ENCODE measurements around the gene L3MBTL4.

DNA sequence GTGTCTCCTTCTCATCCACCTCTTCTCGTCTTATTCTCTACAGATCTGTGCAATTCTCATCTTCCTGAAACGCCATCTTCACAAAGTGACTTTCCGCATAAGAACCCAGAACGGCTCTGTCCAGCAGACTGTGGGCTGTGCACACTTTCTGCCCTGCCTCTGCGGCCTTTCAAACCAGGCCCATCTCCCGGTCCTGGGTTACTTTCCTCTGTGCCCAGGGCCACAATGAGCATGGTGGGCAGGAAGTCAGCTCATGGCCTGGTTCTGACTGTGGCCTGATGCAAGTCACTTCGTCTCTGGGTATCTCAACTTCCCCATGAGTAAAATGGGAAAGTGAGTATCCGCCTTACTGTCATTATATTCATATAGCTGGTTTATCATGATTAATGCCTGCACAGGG is 447.7 kb downstream of the L3MBTL4 start:
- TF ChIP-seq, protein P1, sequence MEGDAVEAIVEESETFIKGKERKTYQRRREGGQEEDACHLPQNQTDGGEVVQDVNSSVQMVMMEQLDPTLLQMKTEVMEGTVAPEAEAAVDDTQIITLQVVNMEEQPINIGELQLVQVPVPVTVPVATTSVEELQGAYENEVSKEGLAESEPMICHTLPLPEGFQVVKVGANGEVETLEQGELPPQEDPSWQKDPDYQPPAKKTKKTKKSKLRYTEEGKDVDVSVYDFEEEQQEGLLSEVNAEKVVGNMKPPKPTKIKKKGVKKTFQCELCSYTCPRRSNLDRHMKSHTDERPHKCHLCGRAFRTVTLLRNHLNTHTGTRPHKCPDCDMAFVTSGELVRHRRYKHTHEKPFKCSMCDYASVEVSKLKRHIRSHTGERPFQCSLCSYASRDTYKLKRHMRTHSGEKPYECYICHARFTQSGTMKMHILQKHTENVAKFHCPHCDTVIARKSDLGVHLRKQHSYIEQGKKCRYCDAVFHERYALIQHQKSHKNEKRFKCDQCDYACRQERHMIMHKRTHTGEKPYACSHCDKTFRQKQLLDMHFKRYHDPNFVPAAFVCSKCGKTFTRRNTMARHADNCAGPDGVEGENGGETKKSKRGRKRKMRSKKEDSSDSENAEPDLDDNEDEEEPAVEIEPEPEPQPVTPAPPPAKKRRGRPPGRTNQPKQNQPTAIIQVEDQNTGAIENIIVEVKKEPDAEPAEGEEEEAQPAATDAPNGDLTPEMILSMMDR (IDR thresholded peaks at IDR 0.05 in 8 of 11, conservative IDR thresholded peaks at IDR 0.05 in 3 of 11): no peak
- TF ChIP-seq POLR2A (IDR thresholded peaks at IDR 0.05): no peak

All from spleen (tissue), 7 donors.